Activated B cell treated with CpG ODN at 0.5 μM for 24 hours (primary cell): Measurements from ENCODE around the gene DPF3. TPM values are rescaled to one million over a fixed set of nuclear protein-coding genes. Genes with fewer than 3 reads are reported as not detected.

Source experiments
- ATAC-seq: fragments of 200-7000 bp; cut with Tn5 transposase; one replicate; pipeline ENCODE4 v1.10.0; 2021; ENCODE audit warnings: low read depth, mild to moderate bottlenecking, moderate library complexity
- CTCF ChIA-PET: fragments of 350-600 bp; sonication (Branson Sonifier 250); formaldehyde crosslinking; loops from one replicate; lab custom pipeline; 2021; ENCODE audit warnings: antibody characterized with exemption; lab: Charles Lee
- POLR2A ChIA-PET: fragments of 350-600 bp; sonication (Branson Sonifier 250); formaldehyde crosslinking; loops from one replicate; lab custom pipeline; 2021; ENCODE audit warnings: antibody characterized with exemption; lab: Charles Lee
- DNase-seq: peaks from one replicate; pipeline ENCODE4 v3.0.0; 2022
- H3K27ac Mint-ChIP-seq: one replicate; pipeline ENCODE4 v1.8.0; 2020; ENCODE audit warnings: mixed read lengths
- H3K27me3 Mint-ChIP-seq: one replicate; pipeline ENCODE4 v1.8.0; 2021; ENCODE audit warnings: mixed read lengths
- H3K36me3 Mint-ChIP-seq: one replicate; pipeline ENCODE4 v1.8.0; 2021; ENCODE audit warnings: low read depth, mixed read lengths
- H3K4me1 Mint-ChIP-seq: one replicate; pipeline ENCODE4 v1.8.0; 2021; ENCODE audit warnings: mixed read lengths
- H3K4me3 Mint-ChIP-seq: one replicate; pipeline ENCODE4 v1.8.0; 2020; ENCODE audit warnings: mild to moderate bottlenecking, mixed read lengths
- H3K9me3 Mint-ChIP-seq: one replicate; pipeline ENCODE4 v1.8.0; 2020; ENCODE audit warnings: mixed read lengths
- intact Hi-C: fragments of 100-400 bp; cut with micrococcal nuclease; formaldehyde crosslinking; loops from one replicate; pipeline ENCODE4 v1.15.1; 2024
- total RNA-seq: library from RNA; stranded (reverse); gene quantifications from 2 replicates; pipeline ENCODE4 v1.2.3, GENCODE V29; 2022
- TF ChIP-seq, protein P1 (sequence below): fragments of 200-600 bp; IDR thresholded peaks from one replicate; pipeline ENCODE4 v1.8.0; 2022; ENCODE audit warnings: antibody characterized with exemption, mild to moderate bottlenecking

Gene DPF3
- total RNA-seq, 1 donor from 2014 or later = 3.5 TPM

DNA sequence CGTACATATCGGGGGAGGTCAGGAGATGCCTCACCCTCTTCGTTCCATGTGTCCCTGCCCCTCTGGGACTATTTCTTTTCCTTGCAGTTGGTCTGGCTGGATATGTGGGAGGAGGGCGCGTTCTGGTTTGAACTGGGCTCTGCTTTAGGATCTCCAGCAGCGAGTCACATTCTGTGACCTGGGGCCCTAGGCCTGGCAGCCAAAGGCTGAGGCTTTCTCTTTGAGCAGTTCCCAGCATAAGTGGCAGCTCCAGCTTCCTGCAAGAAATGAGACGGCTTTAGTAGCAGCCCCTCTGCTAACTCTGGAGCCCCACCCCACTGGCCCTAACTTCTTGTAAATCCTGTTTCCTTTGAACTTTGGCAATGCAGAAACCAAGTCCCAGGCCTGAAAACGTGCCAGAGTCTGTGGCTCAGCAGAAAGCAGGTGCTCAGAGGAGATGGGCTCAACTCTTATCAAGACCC lies 274.8 kb downstream of the DPF3 start:
- ATAC-seq = no peak
- H3K9me3 Mint-ChIP-seq = no peaks in the 10 kb centered on the region
- H3K4me1 Mint-ChIP-seq = peaks cover 7% of the 10 kb centered on the region
- no peaks in the 10 kb centered on the region for H3K27me3 Mint-ChIP-seq
- H3K4me3 Mint-ChIP-seq = no peak overlapping the region
- CTCF ChIA-PET = no interaction called here
- intact Hi-C loops = no loop called here
- no peaks in the 10 kb centered on the region for H3K36me3 Mint-ChIP-seq
- POLR2A ChIA-PET = no interaction called here
- no peak for DNase-seq
- TF ChIP-seq, protein P1, sequence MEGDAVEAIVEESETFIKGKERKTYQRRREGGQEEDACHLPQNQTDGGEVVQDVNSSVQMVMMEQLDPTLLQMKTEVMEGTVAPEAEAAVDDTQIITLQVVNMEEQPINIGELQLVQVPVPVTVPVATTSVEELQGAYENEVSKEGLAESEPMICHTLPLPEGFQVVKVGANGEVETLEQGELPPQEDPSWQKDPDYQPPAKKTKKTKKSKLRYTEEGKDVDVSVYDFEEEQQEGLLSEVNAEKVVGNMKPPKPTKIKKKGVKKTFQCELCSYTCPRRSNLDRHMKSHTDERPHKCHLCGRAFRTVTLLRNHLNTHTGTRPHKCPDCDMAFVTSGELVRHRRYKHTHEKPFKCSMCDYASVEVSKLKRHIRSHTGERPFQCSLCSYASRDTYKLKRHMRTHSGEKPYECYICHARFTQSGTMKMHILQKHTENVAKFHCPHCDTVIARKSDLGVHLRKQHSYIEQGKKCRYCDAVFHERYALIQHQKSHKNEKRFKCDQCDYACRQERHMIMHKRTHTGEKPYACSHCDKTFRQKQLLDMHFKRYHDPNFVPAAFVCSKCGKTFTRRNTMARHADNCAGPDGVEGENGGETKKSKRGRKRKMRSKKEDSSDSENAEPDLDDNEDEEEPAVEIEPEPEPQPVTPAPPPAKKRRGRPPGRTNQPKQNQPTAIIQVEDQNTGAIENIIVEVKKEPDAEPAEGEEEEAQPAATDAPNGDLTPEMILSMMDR = no peak
- H3K27ac Mint-ChIP-seq = no peak overlapping the region

DNA sequence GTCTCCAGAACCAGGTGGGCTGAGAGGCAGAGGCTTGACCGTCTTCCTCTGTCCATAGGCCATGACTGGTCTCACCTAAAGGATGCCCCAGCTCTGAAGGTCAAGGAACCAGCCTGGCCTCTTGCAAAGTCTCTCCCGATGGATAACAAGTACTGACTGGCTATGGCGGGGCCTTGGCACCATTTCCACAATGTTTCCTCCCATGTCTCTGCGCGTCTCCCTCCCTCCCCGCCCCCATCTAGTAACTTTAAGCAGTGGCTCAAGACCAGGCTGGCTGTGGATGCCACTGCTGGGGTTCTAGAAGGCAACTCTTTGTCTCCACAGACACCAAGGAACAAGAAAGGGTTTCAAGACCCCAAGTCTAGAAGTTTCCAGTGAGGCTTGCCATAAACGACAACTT lies 275.5 kb downstream of the DPF3 start:
- intact Hi-C loops = no loop called here
- ChIA-PET CTCF (no interaction called here), POLR2A (no interaction called here)
- TF ChIP-seq, protein P1 = no peak
- no peak overlapping the region for H3K4me3 Mint-ChIP-seq
- H3K9me3 Mint-ChIP-seq = no peaks in the 10 kb centered on the region
- H3K27me3 Mint-ChIP-seq = no peaks in the 10 kb centered on the region
- DNase-seq (no peak), ATAC-seq (no peak)
- no peak overlapping the region for H3K27ac Mint-ChIP-seq
- peaks cover 12% of the 10 kb centered on the region for H3K4me1 Mint-ChIP-seq
- H3K36me3 Mint-ChIP-seq = no peaks in the 10 kb centered on the region

GRCh38 chr14:72617391-72618031 lies 276.4 kb downstream of the DPF3 start:
- intact Hi-C loops = no loop called here
- POLR2A ChIA-PET = no interaction called here
- H3K4me3 Mint-ChIP-seq = no peak overlapping the region
- TF ChIP-seq, protein P1 = no peak
- CTCF ChIA-PET = no interaction called here
- no peaks in the 10 kb centered on the region for H3K36me3 Mint-ChIP-seq
- H3K9me3 Mint-ChIP-seq = no peaks in the 10 kb centered on the region
- H3K27ac Mint-ChIP-seq = no peak overlapping the region
- no peak for DNase-seq
- H3K4me1 Mint-ChIP-seq = peaks cover 12% of the 10 kb centered on the region
- ATAC-seq = no peak
- no peaks in the 10 kb centered on the region for H3K27me3 Mint-ChIP-seq

DNA sequence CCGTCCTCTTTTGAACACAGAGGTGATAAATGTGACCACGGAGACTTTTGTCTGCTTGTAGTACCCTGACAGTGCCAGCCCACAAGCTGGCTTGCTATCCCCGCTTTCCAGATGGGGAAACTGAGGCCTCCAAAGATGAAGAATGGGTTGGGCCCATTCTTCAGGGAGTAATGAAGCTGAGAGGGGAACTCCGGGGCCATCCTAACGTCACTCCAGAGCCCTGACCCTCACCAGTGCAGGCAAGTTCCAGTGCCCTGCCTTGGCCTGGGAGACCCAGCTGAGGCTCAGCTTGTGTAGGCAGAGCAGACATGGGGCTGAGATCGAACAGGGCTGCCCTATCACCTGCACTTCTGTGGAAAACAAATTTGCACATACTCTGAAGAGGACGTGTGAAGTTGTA lies 277.1 kb downstream of the DPF3 start:
- Mint-ChIP-seq H3K36me3 (no peaks in the 10 kb centered on the region), H3K4me1 (peaks cover 12% of the 10 kb centered on the region), H3K27ac (no peak overlapping the region), H3K4me3 (no peak overlapping the region), H3K9me3 (no peaks in the 10 kb centered on the region), H3K27me3 (no peaks in the 10 kb centered on the region)
- ChIA-PET CTCF (no interaction called here), POLR2A (no interaction called here)
- intact Hi-C loops = no loop called here
- TF ChIP-seq, protein P1 = no peak
- DNase-seq = no peak
- ATAC-seq = no peak

DNA sequence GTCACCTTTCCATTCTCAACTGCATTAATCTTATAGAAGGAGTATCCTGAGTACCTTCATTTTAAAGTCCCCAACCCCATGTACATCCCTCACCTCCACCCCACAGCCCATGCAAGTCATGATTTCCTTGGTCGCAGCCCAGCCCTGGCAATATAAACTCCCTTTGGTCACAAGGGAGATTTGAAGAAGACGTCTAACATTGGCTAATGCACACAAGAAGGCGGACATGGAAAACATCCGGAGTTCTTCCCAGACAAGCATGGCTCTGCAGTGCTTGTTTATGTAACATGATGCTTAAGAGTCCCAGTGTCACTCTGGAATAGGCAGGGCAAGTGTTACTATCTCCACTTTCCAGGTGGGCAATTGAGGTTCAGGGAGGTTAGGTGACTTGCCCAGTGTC lies 277.6 kb downstream of the DPF3 start:
- DNase-seq (no peak), ATAC-seq (no peak)
- TF ChIP-seq, protein P1 = no peak
- POLR2A ChIA-PET = no interaction called here
- CTCF ChIA-PET = no interaction called here
- intact Hi-C loops = no loop called here
- no peaks in the 10 kb centered on the region for H3K9me3 Mint-ChIP-seq
- no peaks in the 10 kb centered on the region for H3K27me3 Mint-ChIP-seq
- no peaks in the 10 kb centered on the region for H3K36me3 Mint-ChIP-seq
- no peak overlapping the region for H3K4me3 Mint-ChIP-seq
- H3K27ac Mint-ChIP-seq = no peak overlapping the region
- H3K4me1 Mint-ChIP-seq = peaks cover 7% of the 10 kb centered on the region
